ENCODE measurements around the gene ORAI1. TPM values are rescaled to one million over a fixed set of nuclear protein-coding genes. Genes with fewer than 3 reads are reported as not detected.

The ORAI1 gene
- total and polyA plus RNA-seq, 2 of the 13 experiments (the other 11 are each of a cell fraction or from before 2014, with no cell fraction given) = 9.2 to 17.2 TPM

DNA sequence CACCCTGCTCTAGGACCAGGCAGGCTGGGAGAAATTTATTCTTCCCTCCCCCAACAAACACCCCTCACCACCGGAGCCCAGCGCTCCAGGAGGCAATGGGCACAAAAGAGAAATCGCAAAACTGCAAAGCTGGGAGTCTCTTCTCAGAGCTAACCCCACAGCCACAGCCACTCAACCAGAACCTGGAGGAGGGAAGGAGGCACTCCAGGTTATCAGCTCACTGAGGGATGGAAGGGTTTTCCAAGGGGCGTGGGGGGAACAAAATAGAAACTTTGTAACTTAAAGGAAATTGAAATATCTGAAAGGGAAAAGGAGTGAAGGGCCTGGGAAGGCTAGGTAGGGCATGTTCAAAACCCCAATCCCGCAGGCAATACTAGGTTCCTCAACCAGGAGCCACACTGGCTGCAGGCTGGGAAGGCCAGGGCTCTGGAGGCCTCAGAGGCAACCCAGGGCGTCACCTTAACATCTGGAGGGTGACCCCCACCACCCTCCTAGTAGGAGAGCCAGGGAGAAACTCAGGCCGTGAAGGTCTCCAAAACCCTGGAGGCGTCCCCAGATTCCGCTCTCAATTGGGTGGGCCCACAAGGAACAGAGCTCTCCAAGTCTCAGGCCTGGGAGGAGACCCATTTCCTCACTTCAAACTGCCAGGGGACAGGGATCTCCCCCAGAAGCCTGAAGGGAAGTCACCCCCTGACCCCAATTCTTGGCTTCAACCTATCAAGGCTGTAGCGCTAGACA is 48.7 kb upstream of the ORAI1 start:
- Histone ChIP-seq H3K9ac (ENCODE audit: insufficient read depth, low read depth, low read length) (no peak overlapping the region), H3K4me1 (ENCODE audit: insufficient read depth, low read length) (peaks cover 50% of the 10 kb centered on the region), H3K9me3 (ENCODE audit: low read length) (no peaks in the 10 kb centered on the region), H3K4me3 (replicated peaks in 1 of 3; ENCODE audit: insufficient read depth in 1 of 3, low read depth in 2 of 3, low read length in 3 of 3) (no peak overlapping the region), H3K27ac (ENCODE audit: extremely low read length, insufficient read depth, low read length) (no peak overlapping the region), H2AFZ (ENCODE audit: low read length) (no peak overlapping the region), H4K20me1 (ENCODE audit: insufficient read depth, low read length) (no peaks in the 10 kb centered on the region), H3K36me3 (replicated peaks in 1 of 2; ENCODE audit: control insufficient read depth in 1 of 2, insufficient read depth in 2 of 2, low read length in 2 of 2) (peaks cover 0 to 4% of the 10 kb centered on the region in 2 experiments; a peak in 2 of 5 replicates), H3K79me2 (ENCODE audit: insufficient read depth, low read length) (peaks cover under 1% of the 10 kb centered on the region), H3K4me2 (ENCODE audit: low read depth, low read length) (peak overlapping the region; percentile 2; the same call in 1 of the 2 replicates), H3K27me3 (ENCODE audit: control insufficient read depth in 1 of 2, insufficient read depth in 2 of 2, low read length in 2 of 2) (no peaks in the 10 kb centered on the region)
- TF ChIP-seq, protein P1, sequence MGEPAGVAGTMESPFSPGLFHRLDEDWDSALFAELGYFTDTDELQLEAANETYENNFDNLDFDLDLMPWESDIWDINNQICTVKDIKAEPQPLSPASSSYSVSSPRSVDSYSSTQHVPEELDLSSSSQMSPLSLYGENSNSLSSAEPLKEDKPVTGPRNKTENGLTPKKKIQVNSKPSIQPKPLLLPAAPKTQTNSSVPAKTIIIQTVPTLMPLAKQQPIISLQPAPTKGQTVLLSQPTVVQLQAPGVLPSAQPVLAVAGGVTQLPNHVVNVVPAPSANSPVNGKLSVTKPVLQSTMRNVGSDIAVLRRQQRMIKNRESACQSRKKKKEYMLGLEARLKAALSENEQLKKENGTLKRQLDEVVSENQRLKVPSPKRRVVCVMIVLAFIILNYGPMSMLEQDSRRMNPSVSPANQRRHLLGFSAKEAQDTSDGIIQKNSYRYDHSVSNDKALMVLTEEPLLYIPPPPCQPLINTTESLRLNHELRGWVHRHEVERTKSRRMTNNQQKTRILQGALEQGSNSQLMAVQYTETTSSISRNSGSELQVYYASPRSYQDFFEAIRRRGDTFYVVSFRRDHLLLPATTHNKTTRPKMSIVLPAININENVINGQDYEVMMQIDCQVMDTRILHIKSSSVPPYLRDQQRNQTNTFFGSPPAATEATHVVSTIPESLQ (CRISPR knock-in tag; conservative IDR thresholded peaks at IDR 0.05) = no peak
- TF ChIP-seq SIN3B (IDR thresholded peaks at IDR 0.05; ENCODE audit: low read length) (no peak), JDP2 (CRISPR knock-in tag; IDR thresholded peaks at IDR 0.05; ENCODE audit: borderline replicate concordance) (no peak), MEF2D (CRISPR knock-in tag; IDR thresholded peaks at IDR 0.05) (no peak), YEATS2 (CRISPR knock-in tag; IDR thresholded peaks at IDR 0.05; ENCODE audit: borderline replicate concordance) (no peak), KLF11 (CRISPR knock-in tag; IDR thresholded peaks at IDR 0.05) (no peak), SMAD3 (CRISPR knock-in tag; IDR thresholded peaks at IDR 0.05) (no peak), PRPF4 (IDR thresholded peaks at IDR 0.05; ENCODE audit: low read depth, low read length, poor library complexity, severe bottlenecking) (no peak)
- TF ChIP-seq, protein P2, sequence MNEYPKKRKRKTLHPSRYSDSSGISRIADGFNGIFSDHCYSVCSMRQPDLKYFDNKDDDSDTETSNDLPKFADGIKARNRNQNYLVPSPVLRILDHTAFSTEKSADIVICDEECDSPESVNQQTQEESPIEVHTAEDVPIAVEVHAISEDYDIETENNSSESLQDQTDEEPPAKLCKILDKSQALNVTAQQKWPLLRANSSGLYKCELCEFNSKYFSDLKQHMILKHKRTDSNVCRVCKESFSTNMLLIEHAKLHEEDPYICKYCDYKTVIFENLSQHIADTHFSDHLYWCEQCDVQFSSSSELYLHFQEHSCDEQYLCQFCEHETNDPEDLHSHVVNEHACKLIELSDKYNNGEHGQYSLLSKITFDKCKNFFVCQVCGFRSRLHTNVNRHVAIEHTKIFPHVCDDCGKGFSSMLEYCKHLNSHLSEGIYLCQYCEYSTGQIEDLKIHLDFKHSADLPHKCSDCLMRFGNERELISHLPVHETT (CRISPR knock-in tag; conservative IDR thresholded peaks at IDR 0.05) = no peak
- TF ChIP-seq, protein P3, sequence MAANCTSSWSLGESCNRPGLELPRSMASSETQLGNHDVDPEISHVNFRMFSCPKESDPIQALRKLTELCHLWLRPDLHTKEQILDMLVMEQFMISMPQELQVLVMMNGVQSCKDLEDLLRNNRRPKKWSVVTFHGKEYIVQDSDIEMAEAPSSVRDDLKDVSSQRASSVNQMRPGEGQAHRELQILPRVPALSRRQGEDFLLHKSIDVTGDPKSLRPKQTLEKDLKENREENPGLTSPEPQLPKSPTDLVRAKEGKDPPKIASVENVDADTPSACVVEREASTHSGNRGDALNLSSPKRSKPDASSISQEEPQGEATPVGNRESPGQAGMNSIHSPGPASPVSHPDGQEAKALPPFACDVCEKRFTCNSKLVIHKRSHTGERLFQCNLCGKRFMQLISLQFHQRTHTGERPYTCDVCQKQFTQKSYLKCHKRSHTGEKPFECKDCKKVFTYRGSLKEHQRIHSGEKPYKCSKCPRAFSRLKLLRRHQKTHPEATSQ (CRISPR knock-in tag; IDR thresholded peaks at IDR 0.05; ENCODE audit: borderline replicate concordance) = no peak
- FAIRE-seq (no peak), DNase-seq (ENCODE audit: low spot score) (no peak), ATAC-seq (no peak)
- CTCF ChIA-PET (ENCODE audit: low intra/inter-chr PET ratio, low total read pairs) = no interaction called here
- POLR2A ChIA-PET = interaction anchor here (0.6 to 0.9 kb wide), 2 partner anchors 35 to 48 kb away, joined by 3 to 4 read pairs; partner anchors contain the start of gene ORAI1
- in situ Hi-C loops (cut with HindIII; ENCODE audit: extremely low pct_ligation_motif_present, low pct_unique_long_range_greater_than_20kb) = no loop called here
- BruUV-seq (replicated peaks) = no TSS peak
- intact Hi-C loops (cut with micrococcal nuclease; ENCODE audit: unreplicated experiment) = no loop called here
- 89% methylated on average over 10 of the region's 10 CpGs for WGBS (ENCODE audit: low lambda C conversion rate)
